Lower leg skin (tissue), 3 donors: ENCODE results near the gene JCAD.

ENCODE experiments used
- POLR2A ChIP-seq, 2 donors: fragments of 450-650 bp; IDR thresholded peaks; one replicate each; pipeline ENCODE4 v1.6.1; 2016 to 2017; ENCODE audit warnings: antibody characterized with exemption in 2 of 2, mild to moderate bottlenecking in 1 of 2, moderate library complexity in 1 of 2
- TF ChIP-seq, protein P1 (sequence below), 3 donors: fragments of 450-650 bp; IDR thresholded peaks; one replicate each; pipeline ENCODE4 v1.5.1; 2016; ENCODE audit warnings: antibody characterized with exemption in 3 of 3, mild to moderate bottlenecking in 3 of 3, moderate library complexity in 2 of 3

DNA sequence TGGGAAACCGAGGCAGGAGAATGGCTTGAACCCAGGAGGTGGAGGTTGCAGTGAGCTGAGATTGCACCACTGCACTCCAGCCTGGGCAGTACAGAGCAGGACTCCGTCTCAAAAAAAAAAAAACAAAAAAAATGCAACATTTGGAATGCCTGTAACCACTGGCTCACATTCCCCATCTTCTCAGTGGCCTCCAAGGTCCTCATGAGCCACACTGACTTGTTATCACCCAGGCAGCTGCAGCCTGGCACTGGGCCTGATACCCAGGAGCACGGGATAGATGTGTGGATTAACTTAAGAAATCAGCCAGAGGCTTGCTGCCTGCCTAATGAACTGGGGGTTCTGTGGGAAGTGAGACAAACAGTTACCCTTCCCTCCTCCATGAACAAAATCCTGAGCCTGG lies 23.0 kb downstream of the JCAD start:
- TF ChIP-seq, protein P1, sequence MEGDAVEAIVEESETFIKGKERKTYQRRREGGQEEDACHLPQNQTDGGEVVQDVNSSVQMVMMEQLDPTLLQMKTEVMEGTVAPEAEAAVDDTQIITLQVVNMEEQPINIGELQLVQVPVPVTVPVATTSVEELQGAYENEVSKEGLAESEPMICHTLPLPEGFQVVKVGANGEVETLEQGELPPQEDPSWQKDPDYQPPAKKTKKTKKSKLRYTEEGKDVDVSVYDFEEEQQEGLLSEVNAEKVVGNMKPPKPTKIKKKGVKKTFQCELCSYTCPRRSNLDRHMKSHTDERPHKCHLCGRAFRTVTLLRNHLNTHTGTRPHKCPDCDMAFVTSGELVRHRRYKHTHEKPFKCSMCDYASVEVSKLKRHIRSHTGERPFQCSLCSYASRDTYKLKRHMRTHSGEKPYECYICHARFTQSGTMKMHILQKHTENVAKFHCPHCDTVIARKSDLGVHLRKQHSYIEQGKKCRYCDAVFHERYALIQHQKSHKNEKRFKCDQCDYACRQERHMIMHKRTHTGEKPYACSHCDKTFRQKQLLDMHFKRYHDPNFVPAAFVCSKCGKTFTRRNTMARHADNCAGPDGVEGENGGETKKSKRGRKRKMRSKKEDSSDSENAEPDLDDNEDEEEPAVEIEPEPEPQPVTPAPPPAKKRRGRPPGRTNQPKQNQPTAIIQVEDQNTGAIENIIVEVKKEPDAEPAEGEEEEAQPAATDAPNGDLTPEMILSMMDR (IDR thresholded peaks at IDR 0.05): no peak
- no peak for TF ChIP-seq POLR2A (IDR thresholded peaks at IDR 0.05)
